Esophagus squamous epithelium (tissue), 5 donors: Measurements from ENCODE around the gene CLDN24. TPM values are rescaled to one million over a fixed set of nuclear protein-coding genes. Genes with fewer than 3 reads are reported as not detected.

Experiments used
- DNase-seq: peaks from one replicate; lab custom pipeline; 2025; lab: John Stamatoyannopoulos, UW
- H3K27ac ChIP-seq, 4 donors: fragments of 200-600 bp; sonication (generic); one replicate each; pipeline ENCODE4 v1.5.1; 2016 to 2019; ENCODE audit warnings: mild to moderate bottlenecking in 1 of 4
- H3K27me3 ChIP-seq, 4 donors: fragments of 200-600 bp; sonication (generic); 1 replicate in 3 of 4; 2 replicates in 1 of 4; pipeline versions ENCODE4 v1.5.1 to v1.6.0; 2017 to 2021; ENCODE audit warnings: antibody characterized with exemption in 1 of 4
- H3K36me3 ChIP-seq, 3 donors: fragments of 200-600 bp; sonication (generic); one replicate each; pipeline ENCODE4 v1.5.1; 2016 to 2019
- H3K4me1 ChIP-seq, 3 donors: fragments of 200-600 bp; sonication (generic); one replicate each; pipeline ENCODE4 v1.5.1; 2017 to 2019
- H3K4me3 ChIP-seq, 4 donors: fragments of 200-600 bp; sonication (generic); 1 replicate in 3 of 4; 2 replicates in 1 of 4; pipeline ENCODE4 v1.5.1; 2016 to 2019; ENCODE audit warnings: mild to moderate bottlenecking in 2 of 4, moderate library complexity in 1 of 4
- H3K9me3 ChIP-seq, 3 donors: fragments of 200-600 bp; sonication (generic); one replicate each; pipeline ENCODE4 v1.5.1; 2016 to 2019
- CTCF ChIP-seq, 6 experiments: fragments of 450-650 bp in 4 of 6; fragments of 200-600 bp in 2 of 6; sonication (generic) in 2 of 6; IDR thresholded peaks; one replicate each; pipeline ENCODE4 v1.5.1; 2016 to 2019; ENCODE audit warnings: antibody characterized with exemption in 6 of 6, mild to moderate bottlenecking in 4 of 6, moderate library complexity in 4 of 6
- POLR2A ChIP-seq, 4 donors: fragments of 450-650 bp; IDR thresholded peaks; one replicate each; pipeline ENCODE4 v1.6.1; 2017; ENCODE audit warnings: antibody characterized with exemption in 4 of 4, mild to moderate bottlenecking in 4 of 4, moderate library complexity in 3 of 4
- WGBS, 2 donors: methylation state at CpG; one replicate each; pipeline ENCODE4 v1.1.5; 2018; 5-methylcytosine and 5-hydroxymethylcytosine counted together
- intact Hi-C: fragments of 100-400 bp; cut with DNase I; formaldehyde crosslinking; loops from one replicate; pipeline ENCODE4 v1.15.0; 2022
- total RNA-seq, 4 donors: library from RNA; depleted of rRNA; stranded (reverse); fragments of >200 nt; gene quantifications; one replicate each; pipeline ENCODE4 v1.1.0, GENCODE V29; 2016
- donor health status: DM: yes; HTN: yes; CAD: no.

CLDN24 gene
- total RNA-seq, 4 donors from 2014 or later = not detected

- H3K4me1 ChIP-seq = peaks cover 3 to 53% (median 29%) of the 10 kb centered on the region in 3 donors
- intact Hi-C loops = no loop called here
- H3K4me3 ChIP-seq = no peak overlapping the region
- H3K27ac ChIP-seq = no peak overlapping the region
- TF ChIP-seq POLR2A (IDR thresholded peaks at IDR 0.05) (no peak), CTCF (IDR thresholded peaks at IDR 0.05) (no peak)
- 78 to 90% methylated on average over 12 of the region's 12 CpGs for WGBS, 2 donors
- no peak for DNase-seq
- H3K27me3 ChIP-seq = peaks cover 0 to 12% (median 0%) of the 10 kb centered on the region in 4 donors
- no peaks in the 10 kb centered on the region for H3K36me3 ChIP-seq
- H3K9me3 ChIP-seq = no peaks in the 10 kb centered on the region
Measured at GRCh38 chr4:183348136-183348535, 25.9 kb upstream of the CLDN24 start.

- H3K4me3 ChIP-seq = no peak overlapping the region
- H3K36me3 ChIP-seq = no peaks in the 10 kb centered on the region
- H3K27ac ChIP-seq = no peak overlapping the region
- peaks cover 0 to 17% (median 0%) of the 10 kb centered on the region in 4 donors for H3K27me3 ChIP-seq
- no peaks in the 10 kb centered on the region for H3K9me3 ChIP-seq
- 71 to 88% methylated on average over 4 of the region's 4 CpGs for WGBS, 2 donors
- intact Hi-C loops = no loop called here
- H3K4me1 ChIP-seq = peaks cover 6 to 53% (median 23%) of the 10 kb centered on the region in 3 donors
- no peak for DNase-seq
- TF ChIP-seq CTCF (IDR thresholded peaks at IDR 0.05) = no peak
- TF ChIP-seq POLR2A (IDR thresholded peaks at IDR 0.05) = no peak
Measured at GRCh38 chr4:183347566-183347965, 25.3 kb upstream of the CLDN24 start.

- DNase-seq = no peak
Measured at GRCh38 chr4:183347146-183347545, 24.9 kb upstream of the CLDN24 start.

GRCh38 chr4:183345261-183345660, 23.0 kb upstream of the CLDN24 start:
- intact Hi-C loops = no loop called here
- TF ChIP-seq POLR2A (IDR thresholded peaks at IDR 0.05) = no peak
- TF ChIP-seq CTCF (IDR thresholded peaks at IDR 0.05) = no peak
- H3K27me3 ChIP-seq = peaks cover 0 to 20% (median 0%) of the 10 kb centered on the region in 4 donors
- H3K36me3 ChIP-seq = no peaks in the 10 kb centered on the region
- WGBS, 2 donors = 84 to 90% methylated on average over 2 to 4 of the region's 4 CpGs
- no peaks in the 10 kb centered on the region for H3K9me3 ChIP-seq
- no peak overlapping the region for H3K4me3 ChIP-seq
- peaks cover 6 to 34% (median 11%) of the 10 kb centered on the region in 3 donors for H3K4me1 ChIP-seq
- DNase-seq = no peak
- H3K27ac ChIP-seq = no peak overlapping the region

More at GRCh38 chr4:183347146-183347545, 24.9 kb upstream of the CLDN24 start:
- TF ChIP-seq CTCF (IDR thresholded peaks at IDR 0.05) = no peak
- no peak for TF ChIP-seq POLR2A (IDR thresholded peaks at IDR 0.05)
- H3K27me3 ChIP-seq = peaks cover 0 to 20% (median 0%) of the 10 kb centered on the region in 4 donors
- no peak overlapping the region for H3K27ac ChIP-seq
- no peaks in the 10 kb centered on the region for H3K9me3 ChIP-seq
- H3K36me3 ChIP-seq = no peaks in the 10 kb centered on the region
- intact Hi-C loops = no loop called here
- 81 to 84% methylated on average over 8 of the region's 8 CpGs for WGBS, 2 donors
- H3K4me1 ChIP-seq = peaks cover 6 to 52% (median 21%) of the 10 kb centered on the region in 3 donors
- H3K4me3 ChIP-seq = no peak overlapping the region

- Histone ChIP-seq H3K4me1 (peaks cover 6 to 28% (median 9%) of the 10 kb centered on the region in 3 donors), H3K4me3 (no peak overlapping the region), H3K9me3 (no peaks in the 10 kb centered on the region), H3K36me3 (no peaks in the 10 kb centered on the region), H3K27me3 (peaks cover 0 to 20% (median 0%) of the 10 kb centered on the region in 4 donors), H3K27ac (no peak overlapping the region)
- WGBS, 2 donors = 70 to 78% methylated on average over 5 to 14 of the region's 15 CpGs
- TF ChIP-seq CTCF (IDR thresholded peaks at IDR 0.05) (no peak), POLR2A (IDR thresholded peaks at IDR 0.05) (no peak)
- DNase-seq = no peak
- intact Hi-C loops = no loop called here
Measured at GRCh38 chr4:183344523-183345255, 22.5 kb upstream of the CLDN24 start.
